ENCODE measurements around the gene CKAP2. TPM values are rescaled to one million over a fixed set of nuclear protein-coding genes. Genes with fewer than 3 reads are reported as not detected.

CKAP2 gene
- total RNA-seq, 1 donor from 2014 or later, result 20.8 TPM

Other genes with a start within 250 kb of the CKAP2 start
- gene THSD1, start 49.3 kb upstream of the CKAP2 start, total RNA-seq, result 12.2 TPM
- gene VPS36, start 4.8 kb upstream of the CKAP2 start, total RNA-seq, result 51.4 TPM
- 9.4 TPM for gene HNRNPA1L2, start 187.0 kb downstream of the CKAP2 start, total RNA-seq
- gene SUGT1, start 197.4 kb downstream of the CKAP2 start, total RNA-seq, result 62.4 TPM